ENCODE measurements around the gene FAM229B.

FAM229B gene

DNA sequence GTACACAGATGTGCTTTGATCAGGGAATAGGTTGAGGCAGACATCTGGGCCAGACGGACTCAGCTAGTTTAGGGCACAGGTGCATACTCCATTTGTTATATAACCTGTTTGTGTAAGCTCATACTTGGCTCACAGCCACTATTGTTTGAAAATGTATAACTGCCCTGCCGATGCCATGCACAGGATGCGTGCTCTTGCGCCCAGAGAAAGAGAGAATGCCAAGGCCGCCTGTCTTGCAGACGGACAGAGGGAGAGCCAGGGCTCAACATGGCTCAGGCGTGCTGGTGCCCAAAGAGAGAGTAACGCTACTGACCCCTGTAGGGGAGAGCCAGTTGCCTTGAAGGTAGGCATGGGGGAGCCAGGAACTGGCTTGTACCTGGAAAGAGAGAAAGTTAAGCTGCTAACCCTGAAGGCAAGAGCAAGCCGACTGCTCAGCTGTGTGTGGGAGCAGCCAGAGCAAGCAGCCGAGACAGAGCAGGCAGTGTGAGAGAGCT lies 57.7 kb downstream of the FAM229B start:
- no peak for FAIRE-seq

- no peak for FAIRE-seq
Observed at GRCh38 chr6:112148103-112148502, 60.7 kb downstream of the FAM229B start.

GRCh38 chr6:112149236-112149635 lies 61.8 kb downstream of the FAM229B start:
- no peak for FAIRE-seq

- no peak for FAIRE-seq
Observed at GRCh38 chr6:112149719-112150263, 62.4 kb downstream of the FAM229B start.

DNA sequence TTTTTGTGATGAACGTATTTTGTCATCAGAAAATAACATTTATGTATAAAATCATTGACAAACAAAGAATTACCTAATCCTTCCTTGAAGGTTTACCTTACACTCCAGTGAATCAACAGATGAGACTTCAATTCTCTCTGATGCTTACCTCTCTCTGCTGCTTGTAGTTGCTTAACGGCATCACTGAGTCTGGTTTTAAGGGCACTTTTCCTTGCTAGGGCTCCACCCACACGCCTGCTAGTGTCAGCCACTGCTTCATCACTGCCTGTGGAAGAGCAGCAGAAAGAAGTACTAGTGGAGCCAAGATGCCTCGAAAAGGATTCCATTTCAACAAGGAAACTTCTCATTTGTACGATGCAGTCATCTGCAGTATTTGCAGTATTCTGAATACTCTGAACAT lies 63.0 kb downstream of the FAM229B start:
- FAIRE-seq, result no peak

Measured in G401.6 (cell line).